IgD-negative memory B cell (primary cell): ENCODE results near the gene SLC17A9. TPM values are rescaled to one million over a fixed set of nuclear protein-coding genes. Genes with fewer than 3 reads are reported as not detected.

ENCODE experiments used
- H3K27ac Mint-ChIP-seq, 3 donors: one replicate each; pipeline ENCODE4 v1.8.0; 2020 to 2022; ENCODE audit warnings: mild to moderate bottlenecking in 3 of 3, mixed read lengths in 3 of 3, moderate library complexity in 1 of 3
- H3K27me3 Mint-ChIP-seq: one replicate; pipeline ENCODE4 v1.8.0; 2021; ENCODE audit warnings: mixed read lengths
- H3K36me3 Mint-ChIP-seq: one replicate; pipeline ENCODE4 v1.8.0; 2020; ENCODE audit warnings: mild to moderate bottlenecking, mixed read lengths
- H3K4me1 Mint-ChIP-seq, 3 donors: one replicate each; pipeline ENCODE4 v1.8.0; 2020 to 2022; ENCODE audit warnings: mixed read lengths in 3 of 3, mild to moderate bottlenecking in 1 of 3
- H3K4me3 Mint-ChIP-seq, 4 donors: one replicate each; pipeline ENCODE4 v1.8.0; 2020 to 2022; ENCODE audit warnings: mild to moderate bottlenecking in 4 of 4, mixed read lengths in 4 of 4, moderate library complexity in 3 of 4
- H3K9me3 Mint-ChIP-seq, 3 donors: one replicate each; pipeline ENCODE4 v1.8.0; 2020 to 2021; ENCODE audit warnings: mixed read lengths in 3 of 3, mild to moderate bottlenecking in 1 of 3
- polyA plus RNA-seq: library from polyadenylated mRNA; unstranded; fragments of 300-500 nt; fragmentation: Illumina TruSeq; gene quantifications from one replicate; pipeline ENCODE4 v1.2.3, GENCODE V29; 2021

The SLC17A9 gene
- polyA plus RNA-seq, 1 donor from 2014 or later = 4.1 TPM

DNA sequence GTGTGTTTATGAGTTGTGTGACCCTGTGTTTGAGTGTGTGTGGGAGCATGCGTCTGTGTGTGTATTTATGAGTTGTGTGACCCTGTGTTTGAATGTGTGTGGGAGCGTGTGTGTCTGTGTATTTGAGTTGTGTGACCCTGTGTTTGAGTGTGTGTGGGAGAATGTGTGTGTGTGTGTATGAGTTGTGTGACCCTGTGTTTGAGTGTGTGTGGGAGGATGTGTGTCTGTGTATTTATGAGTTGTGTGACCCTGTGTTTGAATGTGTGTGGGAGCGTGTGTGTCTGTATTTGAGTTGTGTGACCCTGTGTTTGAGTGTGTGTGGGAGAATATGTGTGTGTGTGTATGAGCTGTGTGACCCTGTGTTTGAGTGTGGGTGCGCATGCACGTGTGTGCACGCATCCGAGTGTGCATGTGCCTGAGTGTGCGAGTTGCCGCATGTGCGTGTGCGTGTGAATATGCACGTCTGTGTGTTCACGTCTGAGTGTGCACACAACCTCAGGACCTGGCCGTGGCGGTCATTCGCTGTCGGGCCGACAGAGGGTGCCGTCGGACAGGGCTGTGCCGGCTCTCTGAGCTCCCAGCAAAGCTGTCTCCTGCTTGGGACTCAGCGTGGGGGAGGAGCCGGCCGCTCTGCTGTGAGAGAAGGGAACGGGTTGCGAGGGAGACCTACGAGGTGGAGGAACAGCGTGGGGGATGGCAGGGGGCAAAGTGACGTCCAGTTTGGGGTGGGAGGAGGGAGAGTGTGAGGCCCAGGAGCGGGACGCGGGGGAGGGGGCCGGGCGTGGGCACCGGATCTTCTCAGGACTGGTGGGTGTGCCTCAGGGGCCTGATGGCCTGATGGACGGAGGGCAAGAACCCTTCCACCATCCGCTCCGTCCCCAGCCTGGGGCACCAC lies 19.7 kb downstream of the SLC17A9 start:
- peak overlapping the region in 3 of 4 donors; percentile 66 to 97 (median 94) for H3K4me3 Mint-ChIP-seq
- peaks cover 43% of the 10 kb centered on the region for H3K27me3 Mint-ChIP-seq
- no peaks in the 10 kb centered on the region for H3K9me3 Mint-ChIP-seq
- peaks cover 4% of the 10 kb centered on the region for H3K36me3 Mint-ChIP-seq
- peaks cover 9 to 14% (median 11%) of the 10 kb centered on the region in 3 donors for H3K4me1 Mint-ChIP-seq
- peak overlapping the region in 2 of 3 donors; percentile 6 to 27 for H3K27ac Mint-ChIP-seq

DNA sequence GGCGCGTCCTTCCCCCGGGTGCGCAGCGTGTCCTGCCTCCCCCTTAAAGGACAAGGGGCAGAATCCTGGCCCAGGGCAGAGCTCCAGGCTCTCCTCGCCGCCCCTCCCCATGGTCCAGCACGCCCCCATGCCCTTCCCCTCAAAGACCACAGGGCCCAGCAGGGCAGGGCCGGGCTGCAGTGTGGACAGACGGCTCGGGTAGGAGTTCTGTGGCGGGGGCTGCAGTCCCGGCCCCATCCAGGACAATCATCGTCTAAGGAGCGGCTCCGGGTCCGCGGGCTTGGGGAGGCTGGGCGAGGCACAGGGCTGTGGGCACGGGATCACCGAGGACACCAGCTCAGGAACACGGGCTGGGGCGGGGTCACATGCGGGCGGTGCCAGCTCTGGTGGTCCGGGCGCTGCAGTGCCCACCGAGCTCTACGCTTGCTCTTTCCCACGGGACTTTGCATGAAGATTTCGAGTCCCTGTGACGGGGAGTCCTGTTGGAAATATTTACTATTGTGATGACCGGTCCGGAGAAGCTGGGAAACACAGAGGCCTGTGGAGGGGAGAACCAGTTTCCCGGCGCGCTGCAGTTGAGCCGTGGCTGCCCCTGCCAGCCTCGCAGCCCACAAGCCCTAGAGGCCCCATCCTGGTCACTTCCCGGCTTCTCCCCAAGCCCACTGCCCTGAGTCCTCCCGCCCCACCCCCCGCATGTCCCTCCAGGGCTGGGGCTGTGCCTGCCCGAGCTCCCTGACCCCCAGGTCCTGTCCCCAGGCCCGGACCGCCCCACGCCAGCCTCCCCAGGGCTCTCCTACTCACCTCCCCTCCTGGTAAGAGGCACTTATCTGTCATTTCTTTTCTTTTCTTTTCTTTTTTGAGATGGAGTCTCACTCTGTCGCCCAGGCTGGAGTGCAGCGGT lies 20.6 kb downstream of the SLC17A9 start:
- H3K27me3 Mint-ChIP-seq = peaks cover 51% of the 10 kb centered on the region
- peak overlapping the region in 1 of 4 donors; percentile 37 for H3K4me3 Mint-ChIP-seq
- H3K36me3 Mint-ChIP-seq = peaks cover 4% of the 10 kb centered on the region
- H3K9me3 Mint-ChIP-seq = no peaks in the 10 kb centered on the region
- H3K4me1 Mint-ChIP-seq = peaks cover 15 to 21% (median 17%) of the 10 kb centered on the region in 3 donors
- peak overlapping the region in 2 of 3 donors; percentile 40 to 47 for H3K27ac Mint-ChIP-seq

DNA sequence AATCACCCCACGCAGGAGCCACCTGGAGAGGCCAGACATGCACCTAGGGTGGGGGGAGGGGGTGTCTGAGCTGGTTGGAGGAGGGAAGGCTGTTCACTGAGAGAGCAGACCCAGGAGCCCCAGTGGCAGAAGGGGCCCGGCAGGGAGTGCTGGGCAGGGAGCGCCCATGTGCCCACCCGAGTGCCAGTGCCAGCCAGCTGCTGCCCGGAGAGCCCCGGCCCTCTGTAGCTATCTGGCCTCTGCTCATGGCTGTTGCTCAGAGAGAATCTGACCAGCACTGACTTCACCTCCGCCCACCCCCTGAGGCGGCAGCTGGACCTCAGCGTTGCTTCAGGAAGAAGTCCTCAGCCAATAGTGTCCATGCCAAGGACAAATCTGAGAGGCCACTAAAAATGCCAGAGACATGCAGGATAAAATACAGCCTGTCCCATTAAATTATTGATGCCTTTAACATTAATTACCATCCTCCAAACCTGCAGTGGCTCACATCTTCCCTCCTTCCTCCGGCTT lies 22.8 kb downstream of the SLC17A9 start:
- Mint-ChIP-seq H3K4me1 (peaks cover 15 to 24% (median 24%) of the 10 kb centered on the region in 3 donors), H3K9me3 (no peaks in the 10 kb centered on the region), H3K36me3 (no peaks in the 10 kb centered on the region), H3K4me3 (peak overlapping the region in 2 of 4 donors; percentile 51 to 60), H3K27ac (no peak overlapping the region), H3K27me3 (peaks cover 62% of the 10 kb centered on the region)

DNA sequence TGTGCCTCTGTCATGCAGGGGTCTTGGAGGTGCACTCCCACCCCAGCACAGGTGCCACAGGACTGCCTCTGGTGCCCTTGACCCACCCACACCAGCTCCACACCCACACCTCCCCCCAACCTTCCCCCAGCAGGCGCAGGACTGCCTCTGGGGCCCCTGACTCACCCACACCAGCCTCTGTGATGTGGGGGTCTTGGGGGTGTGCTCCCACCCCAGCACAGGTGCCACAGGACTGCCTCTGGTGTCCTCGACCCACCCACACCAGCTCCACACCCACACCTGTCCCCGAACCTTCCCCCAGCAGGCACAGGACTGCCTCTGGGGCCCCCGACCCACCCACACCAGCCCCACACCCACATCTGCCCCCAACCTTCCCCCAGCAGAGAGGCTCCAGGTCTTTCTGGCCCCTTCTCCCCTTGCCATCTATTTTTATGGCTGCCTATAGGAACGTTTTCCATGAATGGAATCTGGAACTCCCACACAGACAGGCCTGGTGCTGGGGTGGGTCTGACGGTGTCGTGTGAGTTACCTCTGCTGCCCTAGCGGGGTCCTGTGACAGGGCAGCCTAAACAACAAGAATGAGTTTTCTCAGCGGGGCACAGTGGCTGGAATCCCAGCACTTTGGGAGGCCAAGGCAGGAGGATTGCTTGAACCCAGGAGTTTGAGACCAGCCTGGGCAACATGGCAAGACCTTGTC lies 23.5 kb downstream of the SLC17A9 start:
- peaks cover 15 to 26% (median 24%) of the 10 kb centered on the region in 3 donors for H3K4me1 Mint-ChIP-seq
- no peaks in the 10 kb centered on the region for H3K36me3 Mint-ChIP-seq
- peaks cover 67% of the 10 kb centered on the region for H3K27me3 Mint-ChIP-seq
- peak overlapping the region; percentile 3 to 45 (median 24) for H3K27ac Mint-ChIP-seq
- peak overlapping the region in 2 of 4 donors; percentile 10 to 47 for H3K4me3 Mint-ChIP-seq
- H3K9me3 Mint-ChIP-seq = no peaks in the 10 kb centered on the region

DNA sequence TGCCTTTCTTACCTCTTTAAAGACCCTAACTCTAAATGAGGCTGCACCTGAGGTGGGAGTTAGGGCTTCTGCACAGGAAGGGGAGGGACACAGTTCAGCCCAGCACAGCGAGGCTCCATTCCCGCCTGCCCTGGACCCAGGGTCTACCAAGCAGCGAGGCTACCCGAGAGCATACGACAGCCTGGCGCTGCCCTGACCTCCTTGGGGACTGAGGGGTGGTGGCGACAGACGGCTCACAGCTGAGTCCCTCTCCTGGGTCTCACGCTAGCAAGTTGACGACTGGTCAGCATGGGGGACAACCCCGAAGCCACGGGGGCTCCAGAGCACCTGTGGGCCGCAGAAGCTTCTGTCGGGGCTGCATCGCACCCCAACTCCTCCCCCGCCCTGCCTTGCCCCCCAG lies 24.4 kb downstream of the SLC17A9 start:
- no peaks in the 10 kb centered on the region for H3K36me3 Mint-ChIP-seq
- H3K4me3 Mint-ChIP-seq = peak overlapping the region in 1 of 4 donors; percentile 51
- H3K4me1 Mint-ChIP-seq = peaks cover 11 to 29% (median 24%) of the 10 kb centered on the region in 3 donors
- H3K9me3 Mint-ChIP-seq = no peaks in the 10 kb centered on the region
- H3K27ac Mint-ChIP-seq = peak overlapping the region in 1 of 3 donors; percentile 45
- peaks cover 64% of the 10 kb centered on the region for H3K27me3 Mint-ChIP-seq

DNA sequence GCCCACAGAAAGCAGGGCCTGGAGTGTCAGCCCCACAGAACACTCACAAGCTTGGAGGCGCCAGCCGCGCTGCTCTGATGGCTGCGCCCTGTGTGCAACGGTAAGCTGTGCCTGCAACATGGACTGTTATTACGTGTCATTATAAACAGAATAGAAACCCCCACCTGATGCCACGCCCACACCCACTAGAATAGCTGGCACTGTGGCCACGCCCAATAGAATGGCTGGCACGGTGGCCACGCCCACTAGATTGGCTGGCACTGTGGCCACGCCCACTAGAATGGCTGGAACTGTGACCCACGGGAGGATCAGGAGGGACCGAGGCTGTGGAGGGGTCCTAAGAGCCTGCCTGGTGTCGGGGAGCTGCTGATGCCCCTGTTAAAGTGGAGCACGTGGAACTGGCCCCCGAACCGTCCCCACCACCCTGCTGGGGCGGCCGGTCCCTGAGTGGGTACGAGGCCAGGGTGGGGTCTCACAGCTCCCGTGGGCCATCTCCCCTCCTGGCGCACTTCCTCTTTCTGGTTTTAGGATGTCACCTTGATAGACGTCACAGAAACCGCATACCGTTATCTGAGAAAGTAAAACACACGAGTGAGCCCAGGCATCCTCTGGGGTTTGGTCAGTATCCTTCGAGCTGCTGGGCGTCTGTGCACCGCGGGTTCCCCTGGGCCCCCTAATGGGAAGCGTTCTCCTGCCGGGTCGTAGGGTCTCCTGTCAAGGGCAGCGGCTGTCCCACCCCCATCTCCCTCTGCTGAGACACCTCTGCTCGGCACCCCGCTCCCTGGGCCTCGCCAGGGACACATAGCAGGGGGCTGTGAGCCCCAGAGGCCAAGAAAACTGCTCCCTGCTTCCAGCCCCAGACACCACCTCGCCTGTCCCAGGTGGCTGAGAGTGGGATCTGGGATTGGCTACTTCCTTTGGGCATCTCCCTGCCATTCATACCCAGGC lies 25.4 kb downstream of the SLC17A9 start:
- no peaks in the 10 kb centered on the region for H3K36me3 Mint-ChIP-seq
- no peaks in the 10 kb centered on the region for H3K9me3 Mint-ChIP-seq
- H3K4me1 Mint-ChIP-seq = peaks cover 11 to 26% (median 22%) of the 10 kb centered on the region in 3 donors
- peaks cover 65% of the 10 kb centered on the region for H3K27me3 Mint-ChIP-seq
- peak overlapping the region; percentile 76 to 97 (median 93) for H3K27ac Mint-ChIP-seq
- H3K4me3 Mint-ChIP-seq = peak overlapping the region; percentile 54 to 95 (median 84)

DNA sequence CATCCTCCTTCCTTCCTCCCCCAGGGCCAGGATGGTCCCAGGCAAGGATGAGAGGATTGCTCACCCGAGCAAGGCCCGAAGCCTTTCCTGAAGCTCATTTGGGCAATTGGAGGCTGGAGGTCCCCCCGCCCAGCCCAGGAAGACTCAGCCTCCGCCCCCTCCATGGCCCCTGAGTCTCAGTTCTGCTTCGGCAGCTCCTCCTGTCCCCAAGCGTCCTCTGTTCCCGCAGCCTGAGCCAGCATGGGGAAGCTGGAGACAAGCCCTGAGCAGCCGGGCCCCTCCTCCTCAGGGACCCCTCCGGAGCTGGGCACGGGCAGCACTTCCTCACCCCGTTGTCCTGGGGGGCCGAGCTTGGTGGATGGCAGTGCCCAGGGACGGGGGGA lies 26.0 kb downstream of the SLC17A9 start:
- Mint-ChIP-seq H3K36me3 (no peaks in the 10 kb centered on the region), H3K27me3 (peaks cover 64% of the 10 kb centered on the region), H3K4me3 (peak overlapping the region; percentile 43 to 82 (median 48)), H3K27ac (peak overlapping the region; percentile 76 to 97 (median 93)), H3K4me1 (peaks cover 11 to 28% (median 22%) of the 10 kb centered on the region in 3 donors), H3K9me3 (no peaks in the 10 kb centered on the region)

DNA sequence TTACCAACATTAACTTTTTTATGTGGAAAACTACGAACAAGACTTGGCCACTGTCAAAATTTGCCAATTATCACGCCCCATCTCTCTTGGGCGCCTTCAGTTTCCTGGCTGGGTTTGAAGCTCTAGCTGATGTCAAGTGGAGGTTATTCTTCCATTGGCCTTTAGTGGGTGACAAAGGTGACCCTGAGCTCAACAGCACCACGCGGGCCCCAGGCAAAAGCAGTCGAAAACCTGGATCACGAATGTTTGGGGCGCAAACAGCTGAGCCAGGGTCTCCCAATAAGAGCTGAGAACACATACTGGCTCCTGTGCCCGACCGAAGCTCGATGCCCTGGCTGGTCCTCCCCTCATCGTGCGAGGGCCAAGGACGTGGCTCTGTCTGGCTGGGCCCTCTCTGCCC lies 26.8 kb downstream of the SLC17A9 start:
- peaks cover 65% of the 10 kb centered on the region for H3K27me3 Mint-ChIP-seq
- no peaks in the 10 kb centered on the region for H3K9me3 Mint-ChIP-seq
- no peaks in the 10 kb centered on the region for H3K36me3 Mint-ChIP-seq
- H3K27ac Mint-ChIP-seq = peak overlapping the region in 2 of 3 donors; percentile 57 to 86
- peaks cover 8 to 24% (median 22%) of the 10 kb centered on the region in 3 donors for H3K4me1 Mint-ChIP-seq
- H3K4me3 Mint-ChIP-seq = peak overlapping the region in 2 of 4 donors; percentile 22 to 66

DNA sequence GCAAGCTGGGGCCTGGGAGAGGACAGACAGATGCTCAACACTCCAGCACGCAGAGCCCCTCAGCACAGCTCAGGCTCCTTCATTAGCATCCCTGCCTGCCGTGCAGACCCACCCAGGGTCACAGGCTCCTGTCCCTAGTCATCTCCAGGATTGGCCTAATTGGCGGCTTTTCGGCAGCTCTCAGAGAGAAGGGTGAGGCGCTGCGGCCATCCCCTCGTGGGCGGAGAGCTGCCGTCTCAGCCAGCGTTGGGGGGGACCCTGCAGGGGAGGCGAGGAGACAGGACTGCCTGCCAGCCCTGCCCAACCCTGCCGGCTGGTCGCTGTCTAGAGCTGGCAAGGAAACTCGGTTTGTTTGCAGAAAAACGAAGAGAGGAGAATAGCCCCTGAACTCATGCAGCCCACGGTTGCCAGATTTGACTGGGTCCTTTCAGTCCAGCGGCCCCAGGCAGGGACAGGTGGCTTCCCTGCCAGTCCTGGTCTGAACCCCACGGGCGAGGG lies 27.4 kb downstream of the SLC17A9 start:
- H3K4me3 Mint-ChIP-seq = peak overlapping the region in 1 of 4 donors; percentile 14
- peak overlapping the region; percentile 57 to 86 (median 67) for H3K27ac Mint-ChIP-seq
- H3K27me3 Mint-ChIP-seq = peaks cover 62% of the 10 kb centered on the region
- no peaks in the 10 kb centered on the region for H3K36me3 Mint-ChIP-seq
- no peaks in the 10 kb centered on the region for H3K9me3 Mint-ChIP-seq
- peaks cover 6 to 23% (median 22%) of the 10 kb centered on the region in 3 donors for H3K4me1 Mint-ChIP-seq

DNA sequence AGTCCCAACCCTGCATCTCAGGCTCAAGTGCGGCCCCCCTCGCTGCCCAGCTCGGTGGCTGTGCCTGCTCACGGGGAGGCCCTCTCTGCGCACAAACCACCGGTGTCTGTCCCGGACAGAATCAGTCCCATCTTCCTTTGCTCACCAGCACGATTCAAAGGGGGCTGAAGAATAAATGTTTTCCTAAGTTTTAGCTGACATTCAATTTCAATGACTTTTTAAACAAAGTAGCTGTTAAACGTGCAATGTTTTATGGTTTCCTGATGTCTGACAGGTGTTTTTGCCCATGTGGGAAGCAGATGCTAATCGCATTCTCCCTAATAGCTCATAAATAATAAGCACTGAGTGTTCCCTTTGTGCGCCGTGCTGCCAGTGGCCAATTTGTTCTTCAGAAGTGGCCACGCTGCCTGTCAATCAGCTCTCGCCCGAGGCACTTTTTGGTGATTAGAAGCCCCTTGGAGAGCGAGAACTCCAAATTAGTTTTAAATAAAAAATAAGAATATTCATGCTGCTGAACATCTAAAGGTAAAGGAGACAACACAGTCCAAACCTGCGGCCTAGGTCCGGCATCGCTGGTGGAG lies 28.0 kb downstream of the SLC17A9 start:
- peaks cover 6 to 23% (median 22%) of the 10 kb centered on the region in 3 donors for H3K4me1 Mint-ChIP-seq
- H3K27ac Mint-ChIP-seq = peak overlapping the region; percentile 57 to 86 (median 67)
- peak overlapping the region in 2 of 4 donors; percentile 14 to 43 for H3K4me3 Mint-ChIP-seq
- peaks cover 61% of the 10 kb centered on the region for H3K27me3 Mint-ChIP-seq
- no peaks in the 10 kb centered on the region for H3K9me3 Mint-ChIP-seq
- no peaks in the 10 kb centered on the region for H3K36me3 Mint-ChIP-seq

DNA sequence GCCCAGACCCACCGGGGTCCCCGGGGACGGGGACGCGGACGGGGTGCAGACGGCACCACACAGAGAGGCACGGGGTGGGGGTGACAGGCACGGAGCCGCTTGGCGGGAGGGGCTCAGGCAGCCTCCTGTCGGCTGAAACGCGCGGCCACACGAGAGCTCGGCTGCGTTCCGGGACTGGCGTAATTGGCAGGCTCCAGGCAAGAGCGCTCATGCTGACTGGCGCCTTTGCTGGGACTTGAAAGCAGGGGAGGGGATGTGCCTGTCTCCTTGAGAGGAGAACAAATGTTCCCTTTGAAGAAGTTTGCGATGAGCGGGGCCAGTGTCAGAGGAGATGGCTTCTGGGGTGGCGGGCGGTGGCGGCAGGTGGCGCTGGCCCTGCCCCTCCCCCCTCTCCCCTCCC lies 28.5 kb downstream of the SLC17A9 start:
- peak overlapping the region in 1 of 4 donors; percentile 37 for H3K4me3 Mint-ChIP-seq
- H3K27me3 Mint-ChIP-seq = peaks cover 58% of the 10 kb centered on the region

DNA sequence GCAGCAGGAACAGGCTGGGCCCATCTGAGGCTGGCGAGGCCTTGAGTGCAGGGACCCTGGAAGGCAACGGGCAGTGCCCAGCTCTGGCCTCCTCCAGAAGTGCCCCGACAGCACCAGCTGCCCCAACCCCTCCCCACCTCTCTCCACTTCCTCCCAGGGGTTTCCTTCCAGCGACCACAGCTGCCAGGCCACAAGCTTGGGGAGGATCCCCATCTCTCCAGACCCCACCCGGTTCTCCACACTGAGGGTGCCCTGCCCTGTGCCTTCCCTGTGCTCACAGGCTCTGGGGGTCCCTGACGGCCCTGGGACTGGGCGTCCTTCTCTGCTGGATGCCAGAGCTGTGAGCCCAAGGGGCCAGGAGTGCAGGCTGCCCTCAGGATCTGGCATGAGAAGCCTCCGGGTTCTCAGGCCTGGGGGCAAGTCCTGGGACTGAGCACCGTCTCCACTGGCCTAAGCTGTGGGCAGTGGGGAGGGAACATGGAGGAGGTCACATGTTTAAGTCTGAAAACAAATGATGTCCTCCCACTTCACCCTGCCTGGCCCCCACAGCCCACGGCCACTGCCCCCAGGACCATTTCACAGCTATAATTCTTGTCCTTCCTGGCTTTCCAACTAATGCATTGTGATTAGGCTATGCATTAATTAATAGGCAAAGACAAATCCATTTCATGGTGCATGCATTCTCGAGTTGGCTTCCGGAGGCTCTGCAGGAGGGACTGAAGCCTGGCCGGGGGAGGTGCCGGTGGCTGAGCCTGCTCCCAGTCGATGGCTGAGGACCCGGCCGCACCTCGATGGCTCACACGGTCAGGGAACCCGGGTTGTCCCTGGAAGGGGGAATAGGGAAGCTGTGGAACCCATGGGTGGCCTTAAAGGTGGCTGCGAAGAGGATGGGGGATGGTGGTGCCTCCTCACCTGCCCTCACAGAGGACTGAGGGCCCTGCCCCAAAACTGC lies 29.9 kb downstream of the SLC17A9 start:
- Mint-ChIP-seq H3K9me3 (no peaks in the 10 kb centered on the region), H3K4me1 (peaks cover 5 to 20% (median 18%) of the 10 kb centered on the region in 3 donors), H3K27ac (peak overlapping the region in 1 of 3 donors; percentile 39), H3K4me3 (peak overlapping the region in 2 of 4 donors; percentile 58 to 74), H3K27me3 (peaks cover 53% of the 10 kb centered on the region), H3K36me3 (no peaks in the 10 kb centered on the region)

More for the DNA sequence above, 28.5 kb downstream of the SLC17A9 start:
- H3K36me3 Mint-ChIP-seq = no peaks in the 10 kb centered on the region
- peaks cover 6 to 23% (median 22%) of the 10 kb centered on the region in 3 donors for H3K4me1 Mint-ChIP-seq
- peak overlapping the region in 1 of 3 donors; percentile 57 for H3K27ac Mint-ChIP-seq
- H3K9me3 Mint-ChIP-seq = no peaks in the 10 kb centered on the region
